HepG2 (cell line): ENCODE data around the gene JAZF1. TPM values are rescaled to one million over a fixed set of nuclear protein-coding genes. Genes with fewer than 3 reads are reported as not detected.

Experiments used
- ATAC-seq: fragments of 200-7000 bp; cut with Tn5 transposase; 3 replicates; pipeline ENCODE4 v1.9.1; 2020; ENCODE audit warnings: mild to moderate bottlenecking, moderate library complexity
- BruUV-seq: library from RNA; stranded (reverse); fragments of 400-500 nt; replicated peaks from 2 replicates; lab custom pipeline; 2021; lab: Mats Ljungman, UMichigan
- CTCF ChIA-PET: fragments of 300-600 bp; formaldehyde crosslinking; extraction: SDS; loops from one replicate; lab custom pipeline; 2021; ENCODE audit warnings: low total read pairs, inconsistent platforms, low intra/inter-chr PET ratio; lab: Yijun Ruan, JAX
- POLR2A ChIA-PET: fragments of 350-600 bp; sonication (Branson Sonifier 250); formaldehyde crosslinking; loops from one replicate; lab custom pipeline; 2020; ENCODE audit warnings: antibody characterized with exemption, inconsistent platforms; lab: Yijun Ruan, JAX
- DNase-seq: peaks from one replicate; pipeline ENCODE4 v3.0.0-alpha.2; 2015; ENCODE audit warnings: low spot score
- FAIRE-seq: peaks from 3 replicates; lab custom pipeline; 2011; peaks lifted over from hg19 to GRCh38; lab: Jason Lieb, UNC
- H2AFZ ChIP-seq: one replicate; pipeline ENCODE4 v1.6.1; 2011; ENCODE audit warnings: low read length, inconsistent platforms
- H3K27ac ChIP-seq: fragments of 300-600 bp; 3 replicates; pipeline ENCODE4 v1.8.0; 2011; ENCODE audit warnings: mixed run types, mild to moderate bottlenecking, mixed read lengths, low read length, inconsistent platforms; ENCODE audit not compliant: insufficient read depth; ENCODE audit errors: extremely low read length
- H3K27me3 ChIP-seq, 2 experiments: fragments of 200-600 bp in 1 of 2; 2 replicates in 1 of 2; 3 replicates in 1 of 2; pipeline versions ENCODE4 v1.6.0 to v1.8.0; 2011; ENCODE audit warnings: low read length in 2 of 2, mild to moderate bottlenecking in 2 of 2, moderate library complexity in 2 of 2, inconsistent platforms in 1 of 2; ENCODE audit not compliant: insufficient read depth in 2 of 2, control insufficient read depth in 1 of 2
- H3K36me3 ChIP-seq, 2 experiments: fragments of 200-600 bp in 1 of 2; replicated peaks in 1 of 2; 2 replicates in 1 of 2; 3 replicates in 1 of 2; pipeline versions ENCODE4 v1.5.1 to v1.8.0; 2011; ENCODE audit warnings: low read length in 2 of 2, inconsistent platforms in 1 of 2; ENCODE audit not compliant: insufficient read depth in 2 of 2, control insufficient read depth in 1 of 2
- H3K4me1 ChIP-seq: 2 replicates; pipeline ENCODE4 v1.5.1; 2012; ENCODE audit warnings: low read length, inconsistent platforms; ENCODE audit not compliant: insufficient read depth
- H3K4me2 ChIP-seq: 2 replicates; pipeline ENCODE4 v1.6.0; 2011; ENCODE audit warnings: low read depth, low read length, inconsistent platforms
- H3K4me3 ChIP-seq, 3 experiments: fragments of 200-600 bp in 1 of 3; sonication (generic), shearing (Covaris generic) in 1 of 3; replicated peaks in 1 of 3; 2 replicates each; pipeline ENCODE4 v1.5.1; 2011 to 2016; ENCODE audit warnings: low read length in 3 of 3, inconsistent platforms in 2 of 3, low read depth in 2 of 3, mild to moderate bottlenecking in 2 of 3, control low read depth in 1 of 3, mixed read lengths in 1 of 3; ENCODE audit not compliant: insufficient read depth in 1 of 3
- H3K79me2 ChIP-seq: one replicate; pipeline ENCODE4 v1.6.1; 2011; ENCODE audit warnings: low read length, inconsistent platforms; ENCODE audit not compliant: insufficient read depth
- H3K9ac ChIP-seq: 2 replicates; pipeline ENCODE4 v1.6.0; 2011; ENCODE audit warnings: mild to moderate bottlenecking, low read depth, low read length, inconsistent platforms; ENCODE audit not compliant: insufficient read depth
- H3K9me3 ChIP-seq: 2 replicates; pipeline ENCODE4 v1.5.1; 2012; ENCODE audit warnings: mild to moderate bottlenecking, low read length
- H4K20me1 ChIP-seq: 2 replicates; pipeline ENCODE4 v1.6.0; 2011; ENCODE audit warnings: inconsistent platforms, mild to moderate bottlenecking, low read length, moderate library complexity; ENCODE audit not compliant: insufficient read depth
- CCAR2 ChIP-seq: fragments of 200-400 bp; formaldehyde crosslinking; optimal IDR thresholded peaks from 2 replicates; pipeline ENCODE3; 2018; ENCODE audit warnings: low read depth, mild to moderate bottlenecking, low read length, moderate library complexity
- FOXC1 ChIP-seq: sonication (generic); formaldehyde crosslinking; IDR thresholded peaks from 2 replicates; pipeline ENCODE4 v1.8.0; 2022; ENCODE audit warnings: mild to moderate bottlenecking, missing genetic modification reagents, borderline replicate concordance
- RXRA ChIP-seq: sonication (generic); formaldehyde crosslinking; IDR thresholded peaks from 2 replicates; pipeline ENCODE4 v1.5.1; 2020; ENCODE audit warnings: missing genetic modification reagents
- SUZ12 ChIP-seq: fragments of 150-350 bp; IDR thresholded peaks from 2 replicates; pipeline ENCODE4 v1.6.1; 2014; ENCODE audit warnings: low read depth, low read length
- ZNF34 ChIP-seq: sonication (generic); formaldehyde crosslinking; IDR thresholded peaks from 2 replicates; pipeline ENCODE4 v1.4.0; 2020; ENCODE audit warnings: mild to moderate bottlenecking, missing genetic modification reagents, borderline replicate concordance
- ZNF431 ChIP-seq: sonication (generic); formaldehyde crosslinking; IDR thresholded peaks from 2 replicates; pipeline ENCODE4 v1.9.0; 2022; ENCODE audit warnings: missing genetic modification reagents, low read depth, mild to moderate bottlenecking, borderline replicate concordance
- ZNF782 ChIP-seq: sonication (generic); formaldehyde crosslinking; IDR thresholded peaks from 2 replicates; pipeline ENCODE4 v1.4.0; 2020; ENCODE audit warnings: missing genetic modification reagents, mild to moderate bottlenecking, borderline replicate concordance
- ZNF878 ChIP-seq: sonication (generic); formaldehyde crosslinking; IDR thresholded peaks from 2 replicates; pipeline ENCODE4 v1.8.1; 2023; ENCODE audit warnings: mild to moderate bottlenecking, missing genetic modification reagents, moderate library complexity
- ZSCAN21 ChIP-seq: sonication (generic); formaldehyde crosslinking; IDR thresholded peaks from 2 replicates; pipeline ENCODE4 v1.8.0; 2022; ENCODE audit warnings: mild to moderate bottlenecking, missing genetic modification reagents, moderate library complexity, borderline replicate concordance
- WGBS: methylation state at CpG from one replicate; pipeline ENCODE4 v1.1.6; 2017; ENCODE audit warnings: low lambda C conversion rate; 5-methylcytosine and 5-hydroxymethylcytosine counted together
- in situ Hi-C: cut with HindIII; loops from 2 replicates; pipeline ENCODE4 v1.10.0; 2017; ENCODE audit warnings: low pct_unique_long_range_greater_than_20kb; ENCODE audit not compliant: extremely low pct_ligation_motif_present
- intact Hi-C: fragments of 100-400 bp; cut with micrococcal nuclease; formaldehyde crosslinking; loops from one replicate; pipeline ENCODE4 v1.10.0; 2022; ENCODE audit not compliant: unreplicated experiment
- polyA plus RNA-seq, 8 experiments: library from polyadenylated mRNA; depleted of rRNA in 3 of 8; stranded (reverse) in 7 of 8; unstranded in 1 of 8; fragments of >200 nt; fragmentation: Illumina TruSeq in 4 of 8; extraction: Trizol in 4 of 8; gene quantifications; 2 replicates each; pipeline versions ENCODE4 v1.2.1 to v1.2.3, GENCODE V29; 2011 to 2016; ENCODE audit warnings: low read depth in 4 of 8, missing spikeins in 1 of 8, mixed read lengths in 1 of 8; ENCODE audit not compliant: insufficient read depth in 1 of 8
- total RNA-seq, 5 experiments: library from RNA; depleted of rRNA; stranded (reverse); fragments of >200 nt; fragmentation: Illumina TruSeq; extraction: Trizol; gene quantifications; 2 replicates each; pipeline ENCODE4 v1.2.3, GENCODE V29; 2016; ENCODE audit warnings: low read depth in 1 of 5
- TF ChIP-seq, protein P1 (sequence below): sonication (generic); formaldehyde crosslinking; IDR thresholded peaks from 2 replicates; pipeline ENCODE4 v1.4.0; 2020; ENCODE audit warnings: missing genetic modification reagents

JAZF1 gene
- total and polyA plus RNA-seq, 2 of the 13 experiments (the other 11 are each of a cell fraction or from before 2014, with no cell fraction given) = not detected

- TF ChIP-seq, protein P1, sequence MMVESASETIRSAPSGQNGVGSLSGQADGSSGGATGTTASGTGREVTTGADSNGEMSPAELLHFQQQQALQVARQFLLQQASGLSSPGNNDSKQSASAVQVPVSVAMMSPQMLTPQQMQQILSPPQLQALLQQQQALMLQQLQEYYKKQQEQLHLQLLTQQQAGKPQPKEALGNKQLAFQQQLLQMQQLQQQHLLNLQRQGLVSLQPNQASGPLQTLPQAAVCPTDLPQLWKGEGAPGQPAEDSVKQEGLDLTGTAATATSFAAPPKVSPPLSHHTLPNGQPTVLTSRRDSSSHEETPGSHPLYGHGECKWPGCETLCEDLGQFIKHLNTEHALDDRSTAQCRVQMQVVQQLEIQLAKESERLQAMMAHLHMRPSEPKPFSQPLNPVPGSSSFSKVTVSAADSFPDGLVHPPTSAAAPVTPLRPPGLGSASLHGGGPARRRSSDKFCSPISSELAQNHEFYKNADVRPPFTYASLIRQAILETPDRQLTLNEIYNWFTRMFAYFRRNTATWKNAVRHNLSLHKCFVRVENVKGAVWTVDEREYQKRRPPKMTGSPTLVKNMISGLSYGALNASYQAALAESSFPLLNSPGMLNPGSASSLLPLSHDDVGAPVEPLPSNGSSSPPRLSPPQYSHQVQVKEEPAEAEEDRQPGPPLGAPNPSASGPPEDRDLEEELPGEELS (CRISPR knock-in tag) = no peak
These were observed 15.5 kb upstream of the JAZF1 start (continued) for GRCh38 chr7:28195910-28196620.

DNA sequence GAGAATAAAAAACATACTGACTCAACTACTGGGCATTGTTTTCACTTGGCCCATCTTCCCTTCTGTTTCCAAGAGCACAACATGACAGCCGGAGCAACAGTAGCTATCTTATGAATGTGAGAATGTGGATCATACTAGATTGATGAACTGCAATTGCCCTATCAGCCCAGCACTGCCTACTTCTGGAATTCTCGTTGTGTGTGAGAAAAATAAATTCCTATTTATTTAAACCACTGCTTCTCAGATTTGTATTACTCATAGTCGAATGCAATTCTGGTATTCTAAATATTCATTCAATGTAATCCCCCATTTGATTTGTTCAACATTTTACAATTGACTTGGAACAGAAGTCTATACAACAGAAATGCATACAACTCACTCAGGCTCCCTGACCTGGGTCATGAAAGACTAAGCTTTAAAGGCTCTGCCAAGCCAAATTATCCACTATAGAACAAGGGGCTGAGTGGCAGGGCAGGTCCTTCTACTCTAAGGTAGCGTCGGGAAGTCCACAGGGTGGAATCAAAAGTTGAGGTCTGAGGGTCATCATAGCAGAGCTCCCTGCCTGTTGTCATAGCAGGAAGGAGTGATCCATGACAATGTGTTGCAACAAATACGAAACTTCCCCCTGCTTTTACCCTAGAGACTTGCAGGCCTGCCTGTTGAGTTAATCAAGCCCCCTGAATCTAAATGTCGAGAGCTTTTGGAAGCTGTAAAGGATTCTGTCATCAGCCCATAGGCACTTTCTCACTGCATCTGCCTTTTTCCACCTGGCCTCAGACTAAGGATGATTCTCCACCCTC, 12.4 kb upstream of the JAZF1 start:
- Histone ChIP-seq H3K27me3 (peaks cover 1 to 12% of the 10 kb centered on the region in 2 experiments; a peak in 2 of 5 replicates), H3K4me2 (no peak overlapping the region), H3K4me1 (no peaks in the 10 kb centered on the region), H3K36me3 (no peaks in the 10 kb centered on the region), H3K27ac (no peak overlapping the region), H3K79me2 (no peaks in the 10 kb centered on the region), H3K9ac (no peak overlapping the region), H4K20me1 (no peaks in the 10 kb centered on the region), H2AFZ (no peak overlapping the region), H3K9me3 (no peaks in the 10 kb centered on the region), H3K4me3 (no peak overlapping the region)
- 13% methylated on average over 7 of the region's 7 CpGs for WGBS
- in situ Hi-C loops (no loop called here), intact Hi-C loops (no loop called here)
- ChIA-PET POLR2A (no interaction called here), CTCF (no interaction called here)
- no peak for FAIRE-seq
- DNase-seq = no peak
- no peak for ATAC-seq
- TF ChIP-seq ZNF34 (no peak), RXRA (CRISPR knock-in tag) (no peak), CCAR2 (no peak), SUZ12 (no peak), ZNF782 (CRISPR knock-in tag) (no peak), ZNF878 (CRISPR knock-in tag) (no peak), ZNF431 (CRISPR knock-in tag) (no peak), ZSCAN21 (CRISPR knock-in tag) (no peak), FOXC1 (CRISPR knock-in tag) (no peak)
- BruUV-seq = no TSS peak
